Measurements from ENCODE around the gene AMMECR1L.

Gene AMMECR1L

GRCh38 chr2:127887082-127887775 is 1.5 kb upstream of the AMMECR1L start:
- no peak for DNase-seq

- peak; percentile 40 for DNase-seq
Measured at GRCh38 chr2:127886593-127886935, 808 bp upstream of the AMMECR1L start.

GRCh38 chr2:127884861-127885740 is 655 bp downstream of the AMMECR1L start:
- DNase-seq, result peak; percentile 57

GRCh38 chr2:127884436-127884835 is 1.3 kb downstream of the AMMECR1L start:
- DNase-seq, result no peak

GRCh38 chr2:127879899-127880298 is 5.9 kb downstream of the AMMECR1L start:
- no peak for DNase-seq

- DNase-seq, result no peak
Measured at GRCh38 chr2:127877626-127878025, 8.1 kb downstream of the AMMECR1L start.

- no peak for DNase-seq
Measured at GRCh38 chr2:127877136-127877535, 8.6 kb downstream of the AMMECR1L start.

- DNase-seq, result no peak
Measured at GRCh38 chr2:127874378-127875269, 11.1 kb downstream of the AMMECR1L start.

GRCh38 chr2:127873707-127874303 is 12.0 kb downstream of the AMMECR1L start:
- DNase-seq, result no peak

- no peak for DNase-seq
Measured at GRCh38 chr2:127872354-127872753, 13.4 kb downstream of the AMMECR1L start.

- DNase-seq, result no peak
Measured at GRCh38 chr2:127865926-127866325, 19.8 kb downstream of the AMMECR1L start.

- DNase-seq, result no peak
Measured at GRCh38 chr2:127864877-127865276, 20.9 kb downstream of the AMMECR1L start.

GRCh38 chr2:127862228-127862627 is 23.5 kb downstream of the AMMECR1L start:
- no peak for DNase-seq

GRCh38 chr2:127860130-127860529 is 25.6 kb downstream of the AMMECR1L start:
- DNase-seq, result peak; percentile 54

- peak; percentile 49 for DNase-seq
Measured at GRCh38 chr2:127859712-127860085, 26.1 kb downstream of the AMMECR1L start.

GRCh38 chr2:127857265-127857808 is 28.4 kb downstream of the AMMECR1L start:
- DNase-seq, result peak; percentile 41

GRCh38 chr2:127853671-127854070 is 32.1 kb downstream of the AMMECR1L start:
- no peak for DNase-seq

GRCh38 chr2:127852388-127852787 is 33.4 kb downstream of the AMMECR1L start:
- no peak for DNase-seq

GRCh38 chr2:127847931-127848330 is 37.8 kb downstream of the AMMECR1L start:
- no peak for DNase-seq

GRCh38 chr2:127844973-127845372 is 40.8 kb downstream of the AMMECR1L start:
- no peak for DNase-seq

GRCh38 chr2:127843677-127844076 is 42.1 kb downstream of the AMMECR1L start:
- DNase-seq, result no peak

- DNase-seq, result no peak
Measured at GRCh38 chr2:127841466-127842178, 44.1 kb downstream of the AMMECR1L start.

Data from right hindlimb (tissue), 1 donor.